ENCODE measurements around the gene KHK.

The KHK gene

GRCh38 chr2:27086724-27087593 is at the start of gene KHK:
TSS of gene KHK (plus strand) at chr2:27086772. CDS start at chr2:27087260, 488 bp downstream.
- no peak for DNase-seq

- no peak for DNase-seq
These were observed 48.6 kb upstream of the KHK start for GRCh38 chr2:27038012-27038411.

- no peak for DNase-seq
These were observed 47.8 kb upstream of the KHK start for GRCh38 chr2:27038631-27039339.

GRCh38 chr2:27039426-27039825 is 47.1 kb upstream of the KHK start:
- no peak for DNase-seq

- DNase-seq, result no peak
These were observed 46.7 kb upstream of the KHK start for GRCh38 chr2:27039871-27040270.

GRCh38 chr2:27040282-27040681 is 46.3 kb upstream of the KHK start:
- DNase-seq, result no peak

- DNase-seq, result no peak
These were observed 44.8 kb upstream of the KHK start for GRCh38 chr2:27041752-27042151.

- DNase-seq, result no peak
These were observed 44.4 kb upstream of the KHK start for GRCh38 chr2:27042159-27042661.

- DNase-seq, result no peak
These were observed 43.5 kb upstream of the KHK start for GRCh38 chr2:27042985-27043634.

GRCh38 chr2:27049422-27050280 is 36.9 kb upstream of the KHK start:
- DNase-seq, result peak; percentile 87

GRCh38 chr2:27050281-27050995 is 36.1 kb upstream of the KHK start:
- DNase-seq, result peak; percentile 100

- DNase-seq, result peak; percentile 99
These were observed 35.3 kb upstream of the KHK start, which contains the start of gene AGBL5 for GRCh38 chr2:27050996-27051901. TSS of gene AGBL5 (plus strand) at chr2:27051668. CDS start at chr2:27052959, 1,291 bp downstream.

GRCh38 chr2:27051902-27052645 is 34.5 kb upstream of the KHK start:
- DNase-seq, result no peak

- DNase-seq, result no peak
These were observed 33.3 kb upstream of the KHK start for GRCh38 chr2:27053321-27053720.

GRCh38 chr2:27053776-27054175 is 32.8 kb upstream of the KHK start:
- DNase-seq, result no peak

- DNase-seq, result no peak
These were observed 31.9 kb upstream of the KHK start for GRCh38 chr2:27054721-27055120.

- no peak for DNase-seq
These were observed 29.4 kb upstream of the KHK start for GRCh38 chr2:27057184-27057583.

GRCh38 chr2:27058210-27058609 is 28.4 kb upstream of the KHK start:
- no peak for DNase-seq

- DNase-seq, result no peak
These were observed 27.3 kb upstream of the KHK start for GRCh38 chr2:27059141-27059820.

Data from activated CD8-positive, alpha-beta memory T cell treated with anti-CD3 and anti-CD28 coated beads for 24 hours (primary cell).